Measurements from ENCODE around the gene RNF34. TPM values are rescaled to one million over a fixed set of nuclear protein-coding genes. Genes with fewer than 3 reads are reported as not detected.

Gene RNF34
- total RNA-seq, 1 experiment from 2014 or later, result 54.1 TPM

- TF ChIP-seq CTCF (IDR thresholded peaks at IDR 0.05; ENCODE audit: insufficient read depth in 1 of 2, low read depth in 1 of 2, low read length in 1 of 2, severe bottlenecking in 1 of 2, unreplicated experiment in 1 of 2), result no peak
- Mint-ChIP-seq H3K4me3 (ENCODE audit: unreplicated experiment) (no peak overlapping the region), H3K36me3 (ENCODE audit: insufficient read depth, unreplicated experiment) (peaks cover 100% of the 10 kb centered on the region), H3K9me3 (ENCODE audit: unreplicated experiment) (peaks cover under 1% of the 10 kb centered on the region), H3K27ac (ENCODE audit: unreplicated experiment) (no peak overlapping the region), H3K27me3 (ENCODE audit: insufficient read depth, unreplicated experiment) (no peaks in the 10 kb centered on the region), H3K4me1 (ENCODE audit: low read depth, unreplicated experiment) (no peaks in the 10 kb centered on the region)
- CTCF ChIA-PET, result interaction anchor here (0.6 kb wide), 2 partner anchors 96 to 113 kb away, joined by 3 to 9 read pairs; no protein-coding TSS in a partner anchor
- Histone ChIP-seq H3K36me3 (ENCODE audit: control insufficient read depth, insufficient read depth, low read length) (peaks cover 4% of the 10 kb centered on the region), H3K9me3 (no peaks in the 10 kb centered on the region), H3K27me3 (replicated peaks; ENCODE audit: control insufficient read depth, insufficient read depth, low read length) (no peaks in the 10 kb centered on the region), H3K4me1 (no peaks in the 10 kb centered on the region), H3K4me3 (ENCODE audit: low read depth, low read length) (no peak overlapping the region)
- intact Hi-C loops (cut with micrococcal nuclease; ENCODE audit: unreplicated experiment), result no loop called here
- POLR2A ChIA-PET, result interaction anchor here (0.7 kb wide), 1 partner anchor 92 kb away, joined by 5 read pairs; no protein-coding TSS in a partner anchor
- no peak for DNase-seq
- BruUV-seq (replicated peaks), result no TSS peak
These were observed 31.0 kb downstream of the RNF34 start for GRCh38 chr12:121430833-121431415.

- peaks cover 100% of the 10 kb centered on the region for H3K36me3 Mint-ChIP-seq (ENCODE audit: insufficient read depth, unreplicated experiment)
- POLR2A ChIA-PET, result no interaction called here
These were observed 33.0 kb downstream of the RNF34 start for GRCh38 chr12:121432740-121433480.

More at GRCh38 chr12:121432740-121433480, 33.0 kb downstream of the RNF34 start:
- H3K27me3 ChIP-seq (replicated peaks; ENCODE audit: control insufficient read depth, insufficient read depth, low read length), result no peaks in the 10 kb centered on the region
- no peak for DNase-seq
- Mint-ChIP-seq H3K27ac (ENCODE audit: unreplicated experiment) (no peak overlapping the region), H3K27me3 (ENCODE audit: insufficient read depth, unreplicated experiment) (no peaks in the 10 kb centered on the region), H3K4me1 (ENCODE audit: low read depth, unreplicated experiment) (no peaks in the 10 kb centered on the region), H3K4me3 (ENCODE audit: unreplicated experiment) (no peak overlapping the region), H3K9me3 (ENCODE audit: unreplicated experiment) (peaks cover 18% of the 10 kb centered on the region)
- CTCF ChIA-PET, result interaction anchor here (2.0 kb wide), 1 partner anchor 11 kb away, joined by 9 read pairs; no protein-coding TSS in a partner anchor
- H3K9me3 ChIP-seq, result peaks cover 6% of the 10 kb centered on the region; the same call in 1 of the 2 replicates
- intact Hi-C loops (cut with micrococcal nuclease; ENCODE audit: unreplicated experiment), result no loop called here
- BruUV-seq (replicated peaks), result no TSS peak
- peaks cover 4% of the 10 kb centered on the region for H3K36me3 ChIP-seq (ENCODE audit: control insufficient read depth, insufficient read depth, low read length)
- no peak for TF ChIP-seq CTCF (IDR thresholded peaks at IDR 0.05; ENCODE audit: insufficient read depth in 1 of 2, low read depth in 1 of 2, low read length in 1 of 2, severe bottlenecking in 1 of 2, unreplicated experiment in 1 of 2)
- no peak overlapping the region for H3K4me3 ChIP-seq (ENCODE audit: low read depth, low read length)
- no peaks in the 10 kb centered on the region for H3K4me1 ChIP-seq
